Ammon's horn (tissue), 1 donor: ENCODE results near the gene COMTD1.
"Not testable (repeated sequence)": the region's sequence is repeated elsewhere in the genome, so short reads cannot be mapped to it uniquely, and the experiment has no call there.

Source experiments
- DNase-seq: peaks from one replicate; pipeline ENCODE4 v3.0.0-alpha.2; 2016; ENCODE audit warnings: low spot score

COMTD1 gene

GRCh38 chr10:75221492-75221891 lies 14.3 kb downstream of the COMTD1 start:
- DNase-seq = not testable (repeated sequence)

- DNase-seq = no peak
These were observed 15.5 kb downstream of the COMTD1 start for GRCh38 chr10:75220274-75220673.

- DNase-seq = no peak
These were observed 23.4 kb downstream of the COMTD1 start for GRCh38 chr10:75212343-75212742.

- DNase-seq = peak; percentile 25
These were observed 24.6 kb downstream of the COMTD1 start for GRCh38 chr10:75211007-75211691.

- peak; percentile 95 for DNase-seq
These were observed 25.3 kb downstream of the COMTD1 start, which contains the start of gene VDAC2 for GRCh38 chr10:75210282-75211006. Gene VDAC2 (plus strand): TSS chr10:75210796. CDS start chr10:75211159, 363 bp downstream.

- peak; percentile 84 for DNase-seq
These were observed 25.9 kb downstream of the COMTD1 start for GRCh38 chr10:75209921-75210281.

- no peak for DNase-seq
These were observed 26.5 kb downstream of the COMTD1 start for GRCh38 chr10:75209086-75209920.

- DNase-seq = no peak
These were observed 27.6 kb downstream of the COMTD1 start for GRCh38 chr10:75208181-75208580.

GRCh38 chr10:75207857-75208144 lies 28.0 kb downstream of the COMTD1 start:
- DNase-seq = no peak

- DNase-seq = no peak
These were observed 28.5 kb downstream of the COMTD1 start for GRCh38 chr10:75207079-75207856.

GRCh38 chr10:75206638-75207037 lies 29.1 kb downstream of the COMTD1 start:
- not testable (repeated sequence) for DNase-seq

GRCh38 chr10:75205908-75206307 lies 29.8 kb downstream of the COMTD1 start:
- DNase-seq = no peak

- DNase-seq = no peak
These were observed 32.0 kb downstream of the COMTD1 start for GRCh38 chr10:75203724-75204123.

- not testable (repeated sequence) for DNase-seq
These were observed 32.6 kb downstream of the COMTD1 start for GRCh38 chr10:75203046-75203620.

- DNase-seq = no peak
These were observed 33.3 kb downstream of the COMTD1 start for GRCh38 chr10:75202321-75203045.

GRCh38 chr10:75201793-75202307 lies 33.9 kb downstream of the COMTD1 start:
- DNase-seq = no peak

- not testable (repeated sequence) for DNase-seq
These were observed 35.8 kb downstream of the COMTD1 start for GRCh38 chr10:75199949-75200348.

GRCh38 chr10:75197906-75198305 lies 37.9 kb downstream of the COMTD1 start:
- peak; percentile 66 for DNase-seq

GRCh38 chr10:75197066-75197465 lies 38.7 kb downstream of the COMTD1 start:
- no peak for DNase-seq

- DNase-seq = no peak
These were observed 40.6 kb downstream of the COMTD1 start for GRCh38 chr10:75195035-75195763.
